Measurements from ENCODE around the gene HMX1.

Gene HMX1

DNA sequence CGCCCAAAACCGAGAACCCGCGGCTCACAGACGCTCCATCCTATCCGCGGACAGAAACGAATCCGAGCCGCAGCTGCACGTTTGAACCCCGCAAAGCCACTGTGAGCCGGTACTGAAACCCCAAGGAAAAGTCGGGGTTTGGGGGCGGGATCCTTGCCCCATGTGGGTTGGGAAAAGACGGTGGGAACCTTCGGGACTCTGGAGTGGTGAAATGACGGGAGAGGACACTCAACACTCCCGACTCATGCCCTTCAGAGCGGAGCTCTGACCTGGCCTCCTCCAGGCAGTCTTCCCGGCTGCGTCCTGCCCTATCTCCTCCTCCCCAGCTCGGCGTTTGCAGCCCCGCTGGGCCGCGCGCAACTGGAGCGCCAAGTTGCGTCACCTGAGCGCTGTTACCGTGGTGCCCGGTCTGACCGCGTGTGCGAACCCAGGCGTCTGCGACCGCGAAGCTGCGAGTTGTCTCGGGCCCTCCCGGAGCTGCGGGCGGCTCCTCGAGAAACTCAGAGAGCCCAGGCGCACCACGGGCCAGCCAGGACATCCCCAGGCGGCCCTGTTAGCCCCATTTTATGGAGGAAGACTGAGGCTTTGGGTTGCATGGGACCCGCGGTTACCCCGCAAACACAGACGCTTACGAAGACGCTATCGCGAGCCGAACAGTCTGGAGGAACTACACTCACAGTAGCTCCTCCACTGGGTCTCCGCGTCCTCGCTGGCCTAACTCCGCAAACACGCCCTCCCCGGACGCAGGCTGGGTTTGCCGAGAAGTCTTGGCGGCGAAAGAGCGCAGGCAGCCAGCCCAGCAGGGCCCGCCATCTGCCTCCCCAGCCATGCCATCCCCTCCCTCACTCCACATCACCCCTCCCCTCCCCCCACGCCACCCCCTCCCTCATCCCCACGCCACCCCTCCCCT lies 20.3 kb upstream of the HMX1 start:
- no peak for DNase-seq

DNA sequence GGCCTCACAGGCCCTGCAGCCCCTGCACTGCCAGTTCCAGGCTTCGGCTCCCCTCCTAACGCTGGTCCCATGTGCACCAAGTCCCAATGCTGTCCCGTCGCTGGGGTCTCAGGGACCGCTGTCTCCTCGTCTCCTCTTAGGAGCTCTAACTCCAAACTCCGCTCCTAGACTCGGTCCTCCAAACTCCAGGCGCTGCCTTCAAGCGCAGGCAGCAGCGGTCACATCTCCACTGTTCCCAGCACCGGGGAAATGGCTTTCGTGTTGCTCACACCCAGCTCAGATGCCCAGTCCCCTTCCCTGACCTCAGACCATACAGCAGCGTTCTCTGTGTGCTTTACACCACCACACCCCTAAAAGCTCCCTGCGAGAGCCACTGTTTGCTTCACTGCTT lies 19.6 kb upstream of the HMX1 start:
- DNase-seq: no peak

DNA sequence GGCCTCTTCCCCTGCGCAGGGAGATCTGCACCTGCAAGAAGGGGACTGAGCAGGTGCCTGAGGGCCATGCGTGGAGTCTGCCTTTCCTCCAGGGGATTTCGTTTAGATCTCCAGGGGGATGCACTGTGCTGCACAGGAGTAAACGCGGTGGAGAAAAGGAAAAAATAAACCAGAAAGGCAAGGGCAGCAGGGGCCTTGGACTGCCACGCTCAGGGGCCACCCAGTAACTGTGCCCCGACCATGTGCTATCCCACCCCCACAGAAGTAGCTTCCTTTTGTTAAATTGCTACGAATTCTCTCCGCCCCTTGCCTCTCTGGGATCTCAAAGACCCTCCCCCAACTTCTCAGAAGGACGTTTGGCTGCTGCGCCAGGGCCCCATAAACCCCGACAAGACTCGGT lies 17.2 kb upstream of the HMX1 start:
- DNase-seq: no peak

DNA sequence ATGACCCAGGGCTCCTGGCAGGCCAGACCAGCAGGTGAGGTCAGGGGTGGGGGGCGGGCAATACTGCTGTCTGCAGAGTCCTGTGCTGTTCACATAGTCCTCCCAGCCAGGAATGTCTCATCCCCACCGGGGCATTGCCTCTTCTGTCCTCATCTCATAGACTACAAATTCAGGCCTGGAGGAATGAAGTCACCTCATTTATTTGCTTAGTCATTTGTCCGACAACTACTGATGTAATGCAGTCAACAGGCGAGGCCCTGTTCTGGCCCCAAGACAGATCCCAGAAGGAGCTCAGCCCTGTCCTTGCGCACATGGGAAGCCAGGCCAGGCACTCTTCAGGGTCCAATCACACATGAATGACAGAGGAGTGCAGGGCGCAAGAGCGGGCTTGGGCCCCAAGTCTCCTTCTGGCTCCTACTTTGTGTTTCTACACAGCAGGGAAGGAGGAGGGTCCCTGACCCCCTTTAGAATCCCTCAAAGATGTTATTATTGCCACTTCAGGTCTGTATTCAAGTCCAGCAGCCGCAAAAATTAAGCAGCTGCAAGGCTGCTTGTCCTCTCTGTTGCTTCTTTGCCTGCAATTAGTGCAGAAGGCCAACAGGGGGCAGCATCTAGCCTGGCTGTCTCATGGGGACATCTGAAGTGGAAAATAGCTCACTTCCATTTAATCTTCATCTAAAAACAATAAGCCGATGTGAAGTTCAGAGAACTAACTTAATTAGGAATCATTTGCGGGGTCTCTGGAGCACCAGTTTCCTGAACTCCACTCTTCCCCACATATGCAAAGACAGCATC lies 15.2 kb upstream of the HMX1 start:
- no peak for DNase-seq

DNA sequence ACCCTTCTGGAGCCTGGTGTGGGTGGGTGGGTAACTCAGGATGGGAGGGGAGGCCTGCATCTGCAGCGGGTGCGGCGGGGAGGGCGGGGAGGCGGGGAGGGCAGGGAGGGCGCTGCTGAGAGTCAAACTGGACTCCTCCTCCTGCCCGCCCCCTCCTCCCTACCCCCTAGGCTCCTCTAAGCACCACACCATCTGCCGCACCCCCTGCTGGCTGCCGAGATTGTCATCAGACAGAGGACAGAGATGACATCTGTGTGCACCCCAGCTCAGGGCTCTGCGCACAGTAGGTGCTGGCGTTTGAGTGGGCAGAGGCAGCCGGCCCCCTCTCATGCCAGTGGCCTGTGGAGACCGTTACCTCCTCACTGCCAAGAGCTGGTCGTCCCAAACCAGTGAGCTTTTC lies 10.6 kb upstream of the HMX1 start:
- no peak for DNase-seq

DNA sequence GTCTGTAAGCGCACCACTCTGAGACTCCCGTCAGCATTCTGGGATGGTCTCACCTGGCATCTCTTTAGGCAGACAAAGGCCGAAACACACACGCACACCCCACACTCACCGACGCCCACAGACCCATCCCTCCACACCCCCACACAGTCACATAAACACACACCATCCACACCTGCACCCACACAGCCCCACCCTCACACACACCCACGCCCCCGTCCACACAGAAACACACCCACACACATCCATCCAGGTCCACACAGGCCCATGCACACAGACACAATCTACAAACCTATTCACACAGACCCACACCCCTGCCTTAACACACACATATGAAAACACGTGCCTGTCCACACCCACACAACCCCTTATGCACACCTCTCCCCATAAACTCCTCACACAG lies 9.2 kb upstream of the HMX1 start:
- DNase-seq: no peak

DNA sequence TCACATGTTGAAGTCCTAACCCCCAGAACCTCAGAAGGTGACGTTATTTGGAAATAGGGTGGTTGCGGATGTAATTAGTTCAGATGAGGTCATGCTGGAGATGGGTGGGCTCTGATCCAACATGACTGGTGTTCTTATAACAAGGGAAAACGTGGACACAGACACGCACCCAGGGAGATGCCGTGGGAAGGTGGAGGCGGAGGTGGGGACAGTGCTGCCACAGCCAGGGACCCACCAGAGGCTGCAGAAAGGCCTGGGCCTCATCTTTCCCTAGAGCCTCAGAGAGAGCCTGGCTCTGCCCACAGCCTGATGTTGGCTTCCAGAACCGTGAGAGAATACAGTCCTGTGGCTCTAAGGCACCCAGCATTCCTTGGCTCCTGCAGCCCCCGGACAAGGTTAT lies 7.9 kb upstream of the HMX1 start:
- DNase-seq: no peak

DNA sequence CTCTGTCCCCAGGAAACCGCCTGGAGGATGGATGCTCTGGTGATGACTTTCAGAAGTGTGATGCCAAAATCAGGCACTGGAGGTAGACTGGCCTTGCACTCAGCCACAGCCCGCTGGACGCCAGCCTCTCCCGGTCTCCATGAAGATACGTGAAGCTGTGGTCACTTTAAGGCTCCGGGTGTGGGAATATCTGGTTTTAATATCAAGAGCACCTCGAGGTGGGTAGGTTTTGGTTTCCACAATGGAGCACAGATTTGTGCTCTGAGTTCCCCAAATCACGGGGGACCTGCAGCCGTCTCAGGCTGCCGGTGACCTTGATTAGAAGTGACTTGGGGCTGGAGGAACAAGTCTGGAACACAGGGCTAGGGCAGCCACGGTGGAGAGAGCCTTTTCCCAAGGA lies 6.8 kb upstream of the HMX1 start:
- no peak for DNase-seq

DNA sequence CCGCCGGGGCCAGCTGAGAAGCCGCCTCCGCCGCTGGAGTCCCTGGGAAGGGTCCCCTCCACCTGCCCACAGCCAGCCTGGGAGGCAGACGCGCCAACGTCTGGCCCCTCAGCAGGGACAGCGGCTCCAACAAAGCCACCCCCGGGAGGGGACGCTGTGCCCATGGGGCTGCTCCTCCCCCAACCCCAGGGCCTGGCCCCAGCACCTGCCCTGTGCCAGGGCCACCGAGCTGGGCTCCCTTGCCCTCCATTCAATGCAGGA lies 6.1 kb upstream of the HMX1 start:
- no peak for DNase-seq

DNA sequence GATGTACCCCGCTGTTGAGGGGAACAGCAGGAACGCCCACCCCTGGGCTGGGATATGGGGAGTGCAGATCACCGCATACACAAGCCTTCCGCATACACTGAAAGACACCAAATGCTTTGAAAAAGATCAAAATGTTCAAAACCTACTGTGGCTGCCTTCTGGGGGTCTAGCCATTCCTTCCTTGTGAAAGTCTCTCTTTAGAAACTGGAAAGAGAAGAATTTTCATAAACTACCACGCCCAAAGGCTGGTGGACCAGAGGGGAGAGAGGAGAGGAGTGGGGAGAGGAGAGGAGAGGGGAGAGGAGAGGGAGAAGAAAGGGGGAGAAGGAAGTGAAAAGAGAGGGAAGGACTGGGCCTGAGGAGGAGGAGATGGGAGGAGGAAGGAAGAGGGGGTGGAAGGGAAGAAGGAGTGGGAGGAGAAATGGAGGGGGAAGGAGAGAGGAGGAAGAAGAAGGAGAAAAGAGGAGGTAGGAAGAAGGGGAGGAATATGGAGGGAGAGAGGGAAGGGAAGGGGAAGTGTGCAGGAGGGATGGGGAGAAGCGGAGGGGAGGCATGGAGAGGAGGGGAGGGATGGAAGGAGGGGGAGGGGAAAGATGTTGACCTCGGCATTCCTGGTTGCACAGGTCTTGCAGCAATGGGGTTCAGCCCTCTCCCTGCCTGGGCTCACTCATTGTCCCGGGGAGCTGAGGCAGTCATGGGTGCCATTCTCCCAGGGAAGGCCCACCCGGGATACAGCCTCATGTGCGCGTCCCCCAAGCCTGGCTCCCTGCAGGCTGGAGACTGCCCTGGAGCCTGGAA lies 5.5 kb upstream of the HMX1 start:
- no peak for DNase-seq

DNA sequence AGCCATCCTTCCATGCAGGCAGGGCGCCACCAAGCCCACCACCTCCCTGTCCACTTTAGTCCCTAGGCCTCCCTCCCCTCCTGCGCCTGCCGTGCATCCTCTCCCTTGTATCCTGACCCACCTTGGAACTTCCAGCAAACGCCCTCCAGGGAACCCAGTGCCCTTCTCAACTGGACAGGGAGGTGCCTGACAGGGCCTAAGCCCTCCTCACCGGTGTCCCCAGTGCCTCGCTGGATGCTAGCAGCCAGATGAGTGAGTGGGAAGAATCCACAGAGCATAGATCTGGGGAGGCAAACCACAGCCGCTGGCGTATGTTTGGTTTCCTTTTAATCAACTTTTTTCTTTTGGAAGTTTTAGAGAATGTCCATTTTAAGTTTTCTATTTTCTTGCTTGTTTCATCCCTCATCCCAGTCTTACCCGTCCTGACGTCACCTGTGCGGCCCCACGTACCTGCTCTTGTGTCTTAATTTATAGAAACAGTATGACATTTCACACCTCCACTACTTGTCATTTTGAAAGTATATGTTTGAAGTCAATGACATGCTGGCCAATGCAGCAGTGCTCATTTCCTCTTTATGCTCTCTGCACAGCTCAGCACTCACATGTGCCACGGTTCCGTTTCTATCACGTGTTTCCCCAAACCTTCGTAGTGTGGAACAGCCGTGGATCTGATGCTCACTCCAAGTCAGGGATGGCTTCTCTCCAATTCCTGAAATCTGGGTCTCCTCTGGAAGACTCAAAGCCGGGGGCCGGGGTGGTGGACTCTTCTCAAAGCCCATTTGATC lies 3.4 kb upstream of the HMX1 start:
- DNase-seq: no peak

DNA sequence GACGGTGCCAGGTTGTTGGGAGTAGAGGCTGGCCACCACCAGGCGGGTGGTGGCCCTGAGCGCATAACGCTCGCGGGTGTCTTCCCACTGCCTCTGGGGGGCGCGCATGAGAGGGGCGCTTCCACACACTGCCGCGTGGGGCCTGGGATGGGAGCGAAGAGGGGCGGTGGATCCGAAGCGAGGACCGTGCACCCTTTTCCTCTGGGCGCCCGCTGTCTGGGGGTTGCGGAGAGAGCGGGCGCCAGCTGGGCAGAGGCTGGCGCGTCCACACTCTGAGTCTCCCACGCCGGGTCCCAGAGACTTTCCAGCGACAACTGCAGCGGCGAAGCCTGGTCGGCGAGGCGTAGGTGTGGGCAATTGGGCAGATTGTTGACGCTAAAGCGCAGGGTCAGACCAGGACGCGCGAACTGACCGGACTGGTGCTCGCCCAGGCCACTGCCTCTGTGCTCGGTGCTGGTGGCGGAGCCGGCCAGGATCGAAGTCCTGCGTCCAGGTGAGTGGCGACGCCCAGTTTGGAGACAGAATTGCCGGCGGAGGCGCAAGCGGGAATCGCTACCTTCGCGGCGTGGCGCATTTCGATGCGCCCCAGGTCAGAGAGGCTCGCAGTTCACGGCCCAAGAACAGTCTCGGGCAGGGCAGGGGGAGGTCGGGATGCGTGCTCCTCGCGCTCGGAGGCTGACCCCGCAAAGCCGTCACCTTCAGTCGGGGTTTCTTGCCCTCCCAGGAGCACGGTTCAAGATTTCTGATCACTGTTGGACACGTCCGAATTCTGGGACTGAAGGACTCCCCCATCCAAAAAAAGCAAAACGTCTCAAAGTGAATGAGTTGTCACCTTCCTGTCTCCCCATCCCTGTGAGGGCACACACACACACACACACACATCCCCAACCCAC lies 2.6 kb upstream of the HMX1 start:
- no peak for DNase-seq

DNA sequence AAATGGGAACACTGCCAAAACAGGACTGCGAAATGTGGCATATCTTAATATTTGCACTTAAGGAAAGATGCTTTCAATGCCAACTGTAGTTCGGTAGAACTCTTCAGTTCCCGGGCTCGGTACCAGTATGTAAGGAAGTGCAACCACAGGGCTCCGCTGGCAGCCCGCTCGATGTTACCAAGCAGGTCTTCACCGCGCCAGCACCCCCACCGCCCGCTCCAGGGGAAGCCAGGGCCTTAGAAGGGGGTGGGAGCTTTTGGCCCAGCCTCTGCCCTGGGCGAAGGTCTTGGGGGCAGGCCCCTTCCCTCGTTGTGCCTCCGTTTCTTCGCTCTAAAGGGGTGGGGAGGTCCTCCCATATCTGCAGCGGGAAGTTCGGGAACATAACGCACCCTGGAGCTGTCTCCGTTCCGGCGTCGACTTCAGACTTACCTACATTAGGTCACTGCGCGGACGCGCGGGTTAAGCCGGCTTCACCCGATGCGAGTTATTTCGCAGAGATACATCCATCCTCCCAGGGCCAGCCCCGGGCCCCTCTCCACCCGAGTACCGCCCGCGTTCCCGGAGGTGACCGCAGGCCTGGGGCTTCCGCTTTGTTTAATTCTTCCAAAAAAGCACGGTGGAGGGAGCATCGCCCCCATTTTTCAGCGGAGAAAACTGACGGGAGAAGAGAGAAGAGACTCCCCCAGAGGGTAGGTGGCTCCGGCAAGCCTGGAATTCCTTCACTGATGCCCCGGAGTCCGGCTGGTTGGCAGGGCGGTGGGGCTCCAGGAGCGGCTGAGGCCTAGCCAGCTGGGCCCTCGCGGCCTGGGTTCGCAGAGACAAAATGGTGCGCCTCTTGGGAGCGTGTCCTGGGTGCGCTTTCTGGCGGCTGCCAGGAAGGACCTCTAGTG lies 1.0 kb upstream of the HMX1 start:
- no peak for DNase-seq

DNA sequence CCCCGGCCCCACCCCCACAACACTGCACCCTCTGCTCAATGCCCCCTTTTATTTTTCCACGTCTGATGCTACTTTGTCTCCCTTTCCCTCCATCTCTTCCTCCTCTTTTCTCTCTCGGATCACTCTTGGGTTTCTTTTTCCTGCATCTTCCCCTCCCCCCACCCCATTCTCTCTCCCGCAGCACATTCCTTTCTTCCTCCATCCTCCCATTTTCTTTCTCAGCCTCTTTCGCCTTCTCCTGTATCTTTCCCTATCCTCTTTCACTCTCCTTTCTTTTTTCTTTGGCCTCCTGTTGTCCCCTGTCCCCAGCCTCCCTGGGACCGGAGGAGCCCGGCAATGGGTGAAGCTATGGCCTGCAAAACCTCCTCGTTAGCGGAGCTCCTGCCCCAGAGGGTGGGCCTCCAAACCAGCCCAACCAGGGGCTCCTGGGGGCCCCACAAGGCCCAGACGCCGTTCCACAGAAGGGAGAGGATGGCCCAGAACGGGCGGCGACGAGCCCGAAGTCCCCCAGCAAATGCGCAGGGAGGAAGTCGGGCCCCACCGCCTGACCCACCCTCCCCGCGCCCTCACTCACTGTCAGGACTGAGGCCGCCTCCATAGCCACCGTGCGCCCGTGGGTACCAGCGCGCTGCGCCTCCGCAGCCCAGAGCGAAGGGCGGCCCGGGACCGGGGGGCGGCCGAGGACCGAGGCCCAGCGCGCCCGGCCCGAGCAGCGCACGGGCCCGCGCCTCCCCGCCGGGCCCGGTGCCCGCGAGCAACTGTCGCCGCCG lies 807 bp downstream of the HMX1 start:
- no peak for DNase-seq

DNA sequence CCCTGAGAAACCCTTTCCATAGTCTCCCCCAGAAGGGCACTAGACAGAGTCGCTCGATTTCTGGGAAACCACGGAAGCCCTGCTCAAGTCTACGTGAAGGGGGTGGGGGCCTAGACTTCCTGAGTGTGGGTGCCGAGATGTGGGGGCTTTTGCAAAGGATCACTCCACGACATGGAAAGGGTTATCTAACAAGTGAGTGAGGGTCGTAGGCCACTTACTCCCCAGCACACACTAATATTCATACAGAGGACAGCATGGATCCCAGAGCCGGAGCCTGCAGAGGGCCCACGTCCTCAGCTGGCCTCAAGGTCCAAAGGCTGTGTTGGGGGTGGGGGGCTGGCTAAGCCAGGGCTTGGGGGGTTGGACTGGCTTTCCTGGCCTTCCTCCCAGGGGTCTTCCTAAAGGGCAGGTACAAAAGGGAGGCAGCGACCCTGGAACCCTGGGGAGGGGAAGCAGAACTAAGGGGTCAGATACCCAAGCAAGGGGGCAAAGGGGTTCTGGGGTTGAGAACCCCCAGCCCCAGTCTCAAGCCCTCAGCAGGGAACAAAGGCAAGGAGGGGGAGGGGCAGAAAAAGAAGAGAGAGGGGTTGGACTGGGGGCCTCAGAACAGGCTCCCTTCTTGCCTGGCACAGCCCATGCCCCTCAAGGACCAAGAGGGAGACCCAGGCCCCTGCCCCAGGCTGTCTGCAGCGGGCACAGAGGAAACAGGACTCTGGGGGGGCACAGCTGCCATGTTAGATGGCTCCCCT lies 1.6 kb downstream of the HMX1 start:
- no peak for DNase-seq

DNA sequence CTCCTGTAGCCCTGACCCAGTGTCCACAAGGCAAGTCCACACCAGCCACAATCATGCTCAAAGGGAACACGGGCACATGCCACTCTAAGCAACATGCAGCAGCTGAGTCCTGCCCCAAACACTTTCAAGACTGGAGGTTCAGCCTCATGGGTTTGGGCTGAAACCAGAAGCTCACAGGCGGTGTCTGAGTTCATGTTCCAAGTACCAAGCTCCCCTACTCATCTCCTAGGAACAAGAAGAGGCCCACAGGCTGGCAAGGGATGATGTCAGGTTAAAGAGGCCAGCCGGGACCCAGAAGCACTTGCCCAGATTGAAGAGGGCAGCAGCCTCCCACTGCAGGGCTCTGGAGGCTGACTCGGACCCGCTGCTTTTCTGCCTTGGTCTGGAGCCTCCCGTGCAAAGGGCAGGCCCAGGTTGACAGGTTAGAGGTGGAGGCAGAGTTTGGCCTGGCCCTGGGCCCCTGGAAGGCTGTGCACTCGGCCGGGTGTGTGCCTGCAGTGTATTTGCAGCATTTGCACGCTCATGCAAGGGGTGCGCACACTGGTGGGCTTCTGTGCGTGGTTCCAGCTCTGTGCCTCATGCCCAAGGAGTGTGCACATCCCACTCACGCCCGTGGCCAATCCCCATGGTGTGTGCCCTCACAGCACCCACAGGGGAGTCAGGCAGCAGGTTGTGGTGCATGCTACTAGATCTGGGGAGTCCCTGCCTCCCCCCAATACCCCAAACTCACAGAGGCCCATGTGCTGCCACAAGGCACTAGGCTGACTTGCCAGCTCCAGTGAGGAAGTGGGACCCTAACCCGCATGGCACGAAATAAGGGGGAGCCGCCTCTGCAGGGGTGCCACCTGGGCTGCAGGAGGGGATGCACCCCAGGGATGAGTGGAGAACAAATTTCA lies 2.4 kb downstream of the HMX1 start:
- DNase-seq: no peak

DNA sequence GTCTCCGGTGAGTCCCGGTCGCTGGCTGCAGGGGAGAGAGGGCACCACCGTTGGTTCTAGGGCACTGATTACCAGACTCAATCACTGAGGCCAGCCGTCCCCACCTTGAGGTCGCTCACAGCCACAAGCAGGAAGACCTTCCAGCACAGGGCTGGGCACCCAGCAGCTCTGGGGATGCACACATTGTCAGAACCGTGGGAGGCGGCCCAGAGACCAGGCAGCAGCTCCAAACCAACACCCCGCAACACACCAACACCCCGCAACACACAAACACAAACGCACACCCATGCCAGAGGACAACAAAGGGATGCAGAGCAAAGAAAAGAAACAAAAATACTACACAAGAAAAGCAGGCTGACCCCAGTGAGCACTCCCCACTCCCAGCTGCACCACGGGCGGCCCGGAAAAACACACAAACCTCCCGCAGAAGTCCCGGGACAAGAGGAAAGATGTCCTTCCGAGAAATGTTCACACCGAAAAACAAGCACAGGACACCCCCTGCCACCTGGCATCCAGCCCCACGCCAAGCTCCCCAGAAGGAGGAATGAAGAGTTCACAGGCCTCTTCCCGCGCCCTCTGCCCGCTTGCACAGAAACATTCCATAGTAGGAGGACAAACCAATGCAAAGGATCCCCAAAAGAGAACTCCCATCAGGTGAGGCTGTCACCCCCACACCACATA lies 3.2 kb downstream of the HMX1 start:
- DNase-seq: no peak
